Measurements from ENCODE around the gene BICRA.
A peak's percentile ranks its signal among the peaks of the same experiment; 100 is the strongest.
"Not testable (repeated sequence)": the region's sequence is repeated elsewhere in the genome, so short reads cannot be mapped to it uniquely, and the experiment has no call there.

BICRA gene

DNA sequence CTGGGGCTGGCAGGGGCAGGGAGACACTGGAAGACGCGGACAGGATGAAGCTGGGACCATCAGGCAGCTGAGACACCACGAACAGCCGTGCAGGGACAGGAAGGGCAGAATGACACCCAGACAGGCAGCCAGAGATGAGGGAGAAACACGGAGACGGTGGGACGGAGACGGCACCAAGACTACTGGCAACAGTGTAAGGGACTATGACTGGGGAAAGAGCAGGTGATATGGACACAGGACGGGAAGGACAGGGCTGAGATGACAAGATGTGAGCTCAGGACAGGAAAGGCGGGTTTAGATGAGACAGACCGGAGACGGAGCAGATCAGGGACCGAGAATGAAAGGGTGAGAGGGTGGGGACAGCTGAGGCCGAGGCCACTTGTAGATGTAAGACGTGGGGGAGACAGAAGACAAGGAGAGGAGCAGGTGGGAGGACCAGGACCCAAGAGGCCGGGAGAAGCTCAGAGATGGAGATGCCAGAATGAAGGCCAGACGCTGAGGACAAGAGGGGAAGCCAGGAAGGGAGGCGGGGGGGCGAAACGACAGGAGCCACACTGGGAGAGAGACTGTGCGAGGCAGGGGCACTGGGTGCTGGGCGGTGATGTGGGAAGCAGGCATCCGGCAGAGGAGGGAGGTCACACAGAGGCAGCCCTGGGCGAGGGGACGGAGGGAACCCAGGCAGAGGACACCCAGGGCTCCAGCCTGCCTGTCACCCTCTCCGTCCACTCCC lies 86.8 kb downstream of the BICRA start:
- no peak for DNase-seq

DNA sequence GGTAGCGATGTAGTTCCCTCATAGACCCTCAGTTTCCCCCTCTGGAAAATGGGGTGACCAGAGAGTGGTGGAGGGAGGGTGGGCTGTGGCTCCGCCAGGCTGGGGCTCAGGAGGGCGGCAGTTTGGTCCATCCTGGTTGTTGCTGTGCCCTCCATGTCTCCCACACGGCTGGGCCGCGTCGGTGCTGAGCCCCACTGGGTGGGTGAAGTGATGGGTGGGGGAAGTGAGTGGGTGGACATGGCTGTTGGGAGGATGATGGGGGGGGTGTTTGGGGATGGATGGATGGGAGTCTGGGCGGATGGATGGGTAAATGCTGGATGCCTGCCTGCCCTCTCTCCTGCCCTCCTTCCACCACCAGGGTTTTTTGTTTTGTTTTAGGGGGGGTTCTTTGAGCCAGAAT lies 87.7 kb downstream of the BICRA start:
- no peak for DNase-seq

DNA sequence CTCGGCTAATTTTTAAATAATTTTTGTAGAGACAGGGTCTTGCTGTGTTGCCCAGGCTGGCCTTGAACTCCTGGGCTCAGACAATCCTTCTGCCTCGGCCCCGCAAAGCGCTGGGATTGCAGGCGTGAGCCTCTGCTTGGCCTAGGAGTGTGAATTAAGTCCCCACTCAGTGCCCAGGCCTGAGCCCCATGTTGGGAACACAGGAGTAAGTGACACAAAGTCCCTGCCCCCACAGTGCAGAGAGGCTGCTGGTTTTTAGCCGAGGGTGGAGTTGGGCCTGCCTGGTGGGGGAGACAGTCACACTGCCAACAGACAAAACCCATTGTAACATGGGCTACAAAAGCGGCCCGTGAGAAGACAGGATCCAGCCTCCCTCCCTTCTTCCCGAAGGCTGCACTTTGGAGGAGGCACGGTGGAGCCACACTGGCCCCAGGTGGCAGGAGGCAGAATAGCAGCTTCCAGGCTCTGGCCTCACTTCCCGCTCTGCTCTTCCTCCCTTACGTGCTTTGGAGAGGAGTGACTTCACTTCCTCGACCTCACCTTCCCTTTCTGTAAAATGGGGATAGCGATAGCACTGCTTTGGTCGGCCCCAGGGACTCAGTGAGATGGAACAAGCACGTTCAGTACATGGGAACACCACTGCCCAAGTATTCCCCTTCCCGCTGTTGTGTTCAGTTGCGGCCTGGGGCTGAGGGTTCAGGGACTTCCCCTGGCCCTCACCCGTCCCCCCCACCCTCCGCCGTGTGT lies 89.1 kb downstream of the BICRA start:
- DNase-seq = peak; percentile 81

DNA sequence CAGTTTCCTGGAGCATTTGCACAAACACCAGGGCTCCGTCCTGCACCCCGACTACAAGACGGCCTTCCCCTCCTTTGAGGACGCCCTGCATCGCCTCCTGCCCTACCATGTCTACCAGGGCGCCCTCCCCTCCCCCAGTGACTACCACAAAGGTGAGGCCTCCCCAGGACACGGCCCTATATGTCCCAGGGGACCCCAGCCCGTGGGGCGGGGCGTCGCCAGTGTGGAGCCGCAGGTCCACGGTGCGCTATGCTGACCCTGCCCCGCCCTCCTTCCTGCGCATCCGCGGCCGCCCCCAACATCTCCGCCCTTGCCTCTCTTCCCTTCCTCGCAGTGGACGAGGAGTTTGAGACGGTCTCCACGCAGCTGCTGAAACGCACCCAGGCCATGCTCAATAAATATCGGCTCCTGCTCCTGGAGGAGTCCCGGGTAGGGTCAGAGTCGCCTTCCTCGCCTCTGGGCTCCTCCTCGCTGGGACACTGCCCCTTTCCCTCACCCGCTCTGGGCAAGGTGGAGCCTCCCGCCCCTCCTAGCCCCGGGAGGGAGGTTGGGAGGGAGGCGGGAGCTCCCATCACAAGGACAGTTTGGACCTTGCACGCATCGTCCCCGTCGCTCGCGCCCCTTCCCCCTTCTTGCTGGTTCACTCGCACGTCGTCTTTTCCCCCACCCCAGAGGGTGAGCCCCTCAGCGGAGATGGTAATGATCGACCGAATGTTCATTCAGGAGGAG lies 89.9 kb downstream of the BICRA start:
- no peak for DNase-seq

DNA sequence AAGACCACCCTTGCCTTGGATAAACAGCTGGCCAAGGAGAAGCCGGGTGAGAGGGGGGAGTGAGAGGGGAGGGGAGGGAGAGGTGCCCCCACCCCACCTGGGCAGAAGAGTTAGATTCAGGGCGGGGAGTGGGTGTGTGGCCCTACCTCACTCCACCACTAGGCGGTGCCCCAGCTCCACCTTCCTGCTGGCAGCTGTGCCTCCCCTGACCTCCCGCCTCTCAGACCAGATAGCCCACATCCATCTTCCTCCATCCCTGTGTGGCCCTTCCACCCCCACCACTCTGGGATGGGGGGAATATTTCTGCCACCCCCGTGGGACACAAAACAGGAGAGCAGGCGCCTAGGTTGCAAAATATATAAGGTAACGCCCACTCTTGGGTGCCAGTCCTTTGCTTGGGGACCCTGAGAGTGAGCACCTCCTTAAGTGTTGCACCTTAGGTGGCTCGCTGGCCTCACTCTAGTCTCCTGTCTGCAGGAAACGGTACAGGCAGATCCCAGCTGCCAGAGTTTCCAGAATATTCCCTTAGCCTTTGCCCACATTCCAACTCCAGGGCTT lies 90.5 kb downstream of the BICRA start:
- peak; percentile 36 for DNase-seq

DNA sequence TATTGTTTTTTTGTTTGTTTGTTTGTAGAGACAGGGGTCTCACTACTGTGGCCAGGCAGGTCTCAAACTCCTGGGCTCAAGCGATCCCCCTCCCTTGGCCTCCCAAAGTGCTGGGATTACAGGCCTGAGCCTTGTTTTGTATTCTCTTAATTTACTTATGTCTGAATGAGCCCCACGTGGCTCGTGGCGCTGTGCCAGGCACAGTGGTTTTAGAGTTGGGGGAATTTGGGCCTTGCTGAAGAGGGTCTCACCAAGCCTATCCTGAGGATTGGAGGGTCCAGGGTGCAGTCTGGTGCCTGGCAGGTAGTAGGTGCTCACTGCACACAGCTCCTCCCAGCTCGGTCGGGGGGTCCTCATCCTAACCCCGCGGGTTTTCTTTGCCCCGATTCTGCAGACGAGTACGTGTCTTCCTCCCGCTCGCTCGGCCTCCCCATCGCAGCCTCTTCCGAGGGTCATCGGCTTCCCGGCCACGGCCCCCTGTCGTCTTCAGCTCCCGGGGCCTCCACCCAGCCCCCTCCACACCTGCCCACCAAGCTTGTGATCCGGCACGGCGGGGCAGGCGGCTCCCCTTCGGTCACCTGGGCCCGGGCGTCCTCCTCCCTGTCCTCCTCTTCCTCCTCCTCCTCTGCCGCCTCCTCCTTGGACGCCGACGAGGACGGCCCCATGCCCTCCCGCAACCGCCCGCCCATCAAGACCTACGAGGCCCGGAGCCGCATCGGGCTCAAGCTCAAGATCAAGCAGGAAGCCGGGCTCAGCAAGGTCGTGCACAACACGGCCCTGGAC lies 92.2 kb downstream of the BICRA start:
- no peak for DNase-seq

DNA sequence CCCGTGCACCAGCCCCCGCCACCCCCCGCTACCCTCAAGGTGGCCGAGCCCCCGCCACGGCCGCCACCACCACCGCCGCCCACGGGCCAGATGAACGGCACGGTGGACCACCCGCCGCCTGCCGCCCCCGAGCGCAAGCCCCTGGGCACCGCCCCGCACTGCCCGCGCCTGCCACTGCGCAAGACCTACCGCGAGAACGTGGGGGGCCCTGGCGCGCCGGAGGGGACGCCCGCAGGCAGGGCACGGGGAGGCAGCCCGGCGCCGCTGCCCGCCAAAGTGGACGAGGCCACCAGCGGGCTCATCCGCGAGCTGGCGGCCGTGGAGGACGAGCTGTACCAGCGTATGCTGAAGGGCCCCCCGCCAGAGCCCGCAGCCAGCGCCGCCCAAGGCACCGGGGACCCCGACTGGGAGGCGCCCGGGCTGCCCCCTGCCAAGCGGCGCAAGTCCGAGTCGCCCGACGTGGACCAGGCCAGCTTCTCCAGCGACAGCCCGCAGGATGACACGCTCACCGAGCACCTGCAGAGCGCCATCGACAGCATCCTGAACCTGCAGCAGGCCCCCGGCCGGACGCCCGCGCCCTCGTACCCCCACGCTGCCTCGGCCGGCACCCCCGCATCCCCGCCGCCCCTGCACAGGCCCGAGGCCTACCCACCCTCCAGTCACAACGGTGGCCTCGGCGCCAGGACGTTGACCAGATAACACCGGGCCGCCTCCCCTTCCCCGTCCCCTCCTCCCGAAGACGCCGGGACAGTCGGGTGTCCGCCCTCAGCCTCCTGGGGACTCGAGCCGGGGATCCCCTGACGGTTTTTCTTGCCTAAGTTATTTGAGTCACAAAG lies 93.0 kb downstream of the BICRA start:
- no peak for DNase-seq

DNA sequence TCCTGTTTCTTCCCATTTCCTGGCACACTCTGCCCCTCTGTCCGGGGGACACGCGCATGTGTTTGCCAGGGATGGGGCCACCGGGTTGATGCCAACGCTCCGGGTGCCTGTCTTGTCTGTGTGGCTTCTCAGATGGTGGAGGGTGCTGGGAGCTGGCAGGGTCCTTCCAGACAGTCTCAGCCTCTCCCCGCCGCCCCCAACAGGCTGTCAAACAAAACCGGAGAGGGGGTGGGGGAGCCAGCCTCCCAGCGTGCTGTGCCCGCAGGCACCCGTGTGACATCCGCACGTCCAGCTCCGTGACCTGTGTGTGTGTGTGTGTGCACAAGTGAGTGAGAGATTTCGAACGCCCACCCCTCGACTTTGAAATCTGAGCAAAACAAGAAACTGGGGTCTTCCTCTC lies 93.7 kb downstream of the BICRA start:
- DNase-seq = no peak

DNA sequence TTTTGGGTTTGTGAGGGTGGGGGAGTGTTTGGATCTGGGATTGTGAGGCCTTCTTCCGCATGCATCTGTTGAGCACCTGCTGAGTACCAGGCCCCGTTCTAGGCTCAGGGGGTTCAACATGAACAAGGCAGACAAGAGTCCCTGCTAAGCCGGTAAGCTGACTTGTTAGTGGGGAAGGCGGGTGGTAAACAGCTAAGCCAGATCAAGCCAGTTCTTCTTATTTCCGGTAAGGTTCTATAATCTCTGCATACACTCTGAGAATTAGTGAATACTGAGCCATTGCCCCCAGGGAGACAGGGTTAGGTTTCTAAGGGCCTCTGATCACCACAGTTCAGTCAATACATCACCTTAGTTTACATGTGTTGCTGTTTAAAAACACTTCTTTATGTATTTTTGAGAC lies 94.4 kb downstream of the BICRA start:
- no peak for DNase-seq

DNA sequence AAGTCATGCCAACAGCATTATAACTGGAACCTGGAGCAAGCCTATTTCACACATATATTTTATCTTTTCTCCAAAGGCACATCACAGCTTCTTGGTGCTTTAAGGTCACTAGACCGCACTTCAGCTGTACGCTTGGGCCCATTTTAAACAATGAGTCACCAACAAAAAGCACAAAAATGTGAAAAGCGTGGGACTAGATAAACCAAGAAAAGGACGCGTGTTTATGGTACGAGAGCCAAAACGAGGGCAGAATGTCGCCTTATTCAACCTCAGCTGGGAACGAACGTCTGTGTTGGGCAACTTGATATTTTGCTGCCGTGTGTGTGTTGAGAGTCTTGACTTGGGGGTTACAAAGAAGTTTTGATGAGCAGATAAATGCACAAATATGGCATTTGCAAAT lies 95.1 kb downstream of the BICRA start:
- no peak for DNase-seq

DNA sequence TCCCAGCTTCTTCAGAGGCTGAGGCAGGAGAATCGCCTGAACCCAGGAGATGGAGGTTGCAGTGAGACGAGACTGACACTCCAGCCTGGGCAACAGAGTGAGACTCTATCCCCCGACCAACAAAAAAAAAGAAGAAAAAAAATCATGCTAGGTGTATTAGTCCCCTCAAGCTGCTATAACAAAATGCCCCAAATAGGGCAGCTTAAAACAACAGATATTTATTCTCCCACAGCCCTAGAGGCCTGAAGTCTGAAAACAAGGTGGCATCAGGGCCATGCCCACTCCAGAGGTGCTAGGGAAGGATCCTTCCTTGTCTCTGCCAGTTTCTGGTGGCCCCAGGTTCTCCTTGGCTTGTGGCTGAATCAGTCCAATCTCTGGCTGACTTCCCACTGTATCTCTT lies 95.7 kb downstream of the BICRA start:
- no peak for DNase-seq

DNA sequence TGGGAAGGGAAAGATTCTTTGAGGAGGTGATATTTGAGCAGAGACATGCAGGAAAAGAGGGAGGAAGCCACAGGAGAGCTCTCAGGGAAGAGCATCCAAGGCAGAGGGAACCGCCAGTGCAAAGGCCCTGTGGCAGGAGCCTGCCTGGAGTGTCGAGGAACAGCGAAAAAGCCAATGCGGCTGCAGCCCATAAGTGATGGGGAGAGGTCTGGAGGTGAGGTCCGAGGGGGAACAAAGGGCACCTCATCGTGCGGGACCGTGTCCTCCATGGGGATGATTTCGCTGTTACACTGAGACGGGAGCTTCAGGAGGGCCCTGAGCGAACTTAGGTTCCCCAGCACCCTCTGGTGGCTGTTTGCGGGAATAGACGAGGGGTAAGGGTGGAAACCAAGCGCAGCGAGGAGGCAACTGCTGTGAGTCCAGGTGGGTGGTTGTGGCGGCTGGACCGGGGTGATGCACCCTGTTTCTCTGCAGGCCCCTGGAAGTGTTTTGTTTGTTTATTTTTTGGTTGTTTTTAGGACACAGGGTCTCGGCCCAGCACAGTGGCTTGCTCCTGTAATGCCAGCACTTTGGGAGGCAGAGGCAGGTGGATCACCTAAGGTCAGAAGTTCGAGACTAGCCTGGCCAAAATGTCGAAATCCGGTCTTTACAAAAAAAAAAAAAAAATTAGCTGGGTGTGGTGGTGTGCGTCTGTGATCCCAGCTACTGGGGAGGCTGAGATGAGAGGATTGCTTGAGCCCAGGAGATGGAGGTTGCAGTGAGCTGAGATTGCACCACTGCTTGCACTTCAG lies 98.4 kb downstream of the BICRA start:
- DNase-seq = peak; percentile 83

DNA sequence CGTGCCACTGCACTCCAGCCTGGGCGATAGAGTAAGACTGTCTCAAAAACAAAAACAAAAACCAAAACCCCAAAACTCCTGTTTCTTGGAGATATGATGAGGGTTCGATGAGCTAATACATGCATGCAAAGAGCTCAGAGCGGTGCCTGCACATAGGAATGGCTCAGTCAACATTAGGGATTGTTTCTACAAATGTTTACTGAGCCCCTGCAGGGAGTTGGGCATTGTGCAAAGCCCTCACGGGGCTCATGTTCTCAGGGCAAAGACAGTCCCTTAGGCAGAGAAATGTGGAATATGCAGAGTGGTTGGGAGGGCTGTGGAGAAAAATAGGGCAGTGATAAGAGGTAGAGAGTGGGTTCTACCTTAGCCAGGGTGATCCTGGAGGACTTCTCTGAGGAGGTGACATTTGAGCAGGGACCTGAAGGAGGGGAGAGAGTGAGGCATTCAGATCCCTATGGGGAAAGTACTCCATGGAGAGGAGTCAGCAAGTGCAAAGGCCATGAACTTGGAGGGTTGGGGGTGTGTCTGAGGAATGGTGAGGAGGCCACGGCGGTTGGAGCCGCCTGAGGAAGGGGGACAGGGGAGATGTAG lies 102.8 kb downstream of the BICRA start:
- DNase-seq = no peak

DNA sequence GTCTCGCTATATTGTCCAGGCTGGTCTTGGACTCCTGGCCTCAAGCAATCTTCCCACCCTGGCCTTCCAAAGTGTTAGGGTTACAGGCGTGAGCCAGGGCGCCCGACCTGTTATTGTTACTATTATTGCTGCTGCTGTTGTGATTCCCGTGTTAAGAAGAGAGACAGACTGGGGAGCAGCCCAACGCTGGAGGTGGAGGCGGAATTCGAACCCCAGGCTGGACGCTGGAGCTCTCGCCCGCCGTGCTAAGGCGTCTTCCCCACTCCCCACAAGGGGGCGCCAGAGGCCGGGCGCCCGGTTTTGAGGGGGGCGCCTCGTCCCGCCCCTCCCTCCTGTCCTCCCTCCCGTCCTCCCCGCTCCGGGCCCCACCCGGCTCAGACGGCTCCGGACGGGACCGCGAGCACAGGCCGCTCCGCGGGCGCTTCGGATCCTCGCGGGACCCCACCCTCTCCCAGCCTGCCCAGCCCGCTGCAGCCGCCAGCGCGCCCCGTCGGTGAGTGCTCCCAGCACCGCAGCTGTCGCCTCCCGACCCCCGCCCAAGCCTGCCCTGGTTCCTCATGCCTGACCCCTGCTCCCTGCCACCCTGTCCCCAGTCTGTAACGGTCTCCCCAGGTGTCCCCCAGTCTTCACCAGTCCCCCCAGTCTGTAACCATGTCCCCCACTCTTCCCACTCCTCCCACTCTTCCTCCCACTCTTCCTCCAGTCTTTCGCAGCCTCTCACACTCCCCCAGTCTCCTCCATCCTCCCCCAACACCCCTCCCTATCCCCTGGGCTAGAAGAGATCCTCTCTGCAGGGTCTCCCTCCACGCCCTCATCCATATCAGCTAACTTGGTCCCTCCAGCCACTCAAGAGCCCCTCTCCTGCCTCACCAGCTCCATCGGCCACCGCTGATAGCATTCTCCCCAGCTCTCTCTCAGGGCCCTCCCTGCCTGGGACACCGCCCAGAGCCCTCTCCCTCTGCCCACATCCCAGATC lies 104.4 kb downstream of the BICRA start, which contains the start of gene EHD2:
Gene EHD2, plus strand, starts transcription at position 377 of the 976 bp plus-strand sequence. CDS start 3,191 bp downstream, outside the sequence.
- DNase-seq = peak; percentile 56

DNA sequence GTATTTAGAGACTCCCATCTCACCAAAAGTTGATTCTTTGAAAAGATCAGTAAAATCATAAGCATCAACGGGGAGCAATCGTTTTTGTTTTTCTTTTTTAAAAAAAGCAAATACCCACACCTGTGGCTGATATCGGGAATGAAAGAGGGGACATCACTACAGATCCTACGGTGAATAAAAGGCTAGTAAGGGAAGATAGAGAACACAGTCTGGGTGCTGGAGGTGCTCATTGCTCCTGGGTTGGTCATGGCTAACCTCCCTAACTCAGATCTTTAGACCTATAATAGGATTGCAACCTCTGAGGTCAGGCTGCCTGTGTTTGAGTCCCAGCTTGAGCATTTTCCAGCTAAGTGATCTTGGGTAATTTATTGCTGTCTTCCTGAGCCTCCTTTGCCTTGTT lies 105.4 kb downstream of the BICRA start:
- no peak for DNase-seq

DNA sequence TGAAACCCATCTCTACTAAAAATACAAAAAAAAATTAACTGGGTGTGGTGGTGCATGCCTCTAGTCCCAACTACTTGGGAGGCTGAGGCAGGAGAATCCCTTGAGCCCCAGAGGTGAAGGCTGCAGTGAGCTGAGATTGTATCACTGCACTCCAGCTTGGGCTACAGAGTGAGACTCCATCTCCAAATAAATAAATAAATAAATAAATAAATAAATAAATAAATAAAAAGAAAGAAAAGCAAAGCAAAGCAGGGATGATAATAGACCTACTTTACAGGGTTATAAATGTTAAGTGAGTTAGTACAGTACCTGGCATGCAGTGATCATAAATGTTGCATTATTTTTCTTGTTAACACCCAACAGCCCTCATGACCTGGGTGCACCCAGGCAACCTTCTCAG lies 105.9 kb downstream of the BICRA start:
- not testable (repeated sequence) for DNase-seq

DNA sequence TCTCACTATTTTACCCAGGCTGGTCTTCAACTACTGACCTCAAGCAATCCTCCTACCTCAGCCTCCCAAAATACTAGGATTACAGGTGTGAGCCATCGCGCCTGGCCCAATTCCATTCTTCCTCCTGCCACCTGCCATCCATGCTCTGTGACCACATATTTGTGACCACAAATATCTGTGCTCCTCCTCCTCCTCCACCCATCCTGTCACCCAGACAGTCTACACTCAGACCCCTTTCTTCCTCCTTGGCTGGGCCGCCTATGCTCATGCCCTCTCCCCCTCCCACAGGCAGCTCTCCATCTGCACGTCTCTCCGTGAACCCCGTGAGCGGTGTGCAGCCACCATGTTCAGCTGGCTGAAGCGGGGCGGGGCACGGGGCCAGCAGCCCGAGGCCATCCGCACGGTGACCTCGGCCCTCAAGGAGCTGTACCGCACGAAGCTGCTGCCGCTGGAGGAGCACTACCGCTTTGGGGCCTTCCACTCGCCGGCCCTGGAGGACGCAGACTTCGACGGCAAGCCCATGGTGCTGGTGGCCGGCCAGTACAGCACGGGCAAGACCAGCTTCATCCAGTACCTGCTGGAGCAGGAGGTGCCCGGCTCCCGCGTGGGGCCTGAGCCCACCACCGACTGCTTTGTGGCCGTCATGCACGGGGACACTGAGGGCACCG lies 107.5 kb downstream of the BICRA start:
- DNase-seq = no peak

DNA sequence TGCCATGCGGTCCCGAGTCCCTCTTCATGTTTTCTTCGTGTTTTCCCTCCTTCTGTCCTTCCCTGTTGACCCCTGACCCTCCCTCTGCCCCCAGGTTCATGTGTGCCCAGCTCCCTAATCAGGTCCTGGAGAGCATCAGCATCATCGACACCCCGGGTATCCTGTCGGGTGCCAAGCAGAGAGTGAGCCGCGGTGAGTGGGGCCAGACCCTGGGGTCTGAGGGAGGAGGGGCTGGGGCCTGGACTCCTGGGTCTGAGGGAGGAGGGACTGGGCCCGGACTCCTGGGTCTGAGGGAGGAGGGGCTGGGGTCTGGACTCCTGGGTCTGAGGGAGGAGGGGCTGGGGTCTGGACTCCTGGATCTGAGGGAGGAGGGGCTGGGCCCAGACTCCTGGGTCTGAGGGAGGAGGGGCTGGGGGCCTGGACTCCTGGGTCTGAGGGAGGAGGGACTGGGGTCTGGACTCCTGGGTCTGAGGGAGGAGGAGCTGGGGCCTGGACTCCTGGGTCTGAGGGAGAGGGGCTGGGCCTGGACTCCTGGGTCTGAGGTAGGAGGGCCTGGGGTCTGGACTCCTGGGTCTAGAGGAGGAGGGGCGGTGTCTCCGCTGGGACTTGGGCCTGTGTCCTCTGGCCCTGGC lies 109.6 kb downstream of the BICRA start:
- DNase-seq = not testable (repeated sequence)

Data from hematopoietic multipotent progenitor cell treated with erythropoietin and hydrocortisone succinate and interleukin-3 and kit ligand, for 8 days (in vitro differentiated cells).